Hepatocyte (in vitro differentiated cells): ENCODE results near the gene SSBP2. TPM values are rescaled to one million over a fixed set of nuclear protein-coding genes. Genes with fewer than 3 reads are reported as not detected.
"Not testable (repeated sequence)": the region's sequence is repeated elsewhere in the genome, so short reads cannot be mapped to it uniquely, and the experiment has no call there.

Experiments used
- DNase-seq: peaks from one replicate; pipeline ENCODE4 v3.0.0-alpha.2; 2016; ENCODE audit warnings: low spot score
- H2AFZ ChIP-seq: fragments of 200-600 bp; sonication (generic); 2 replicates; pipeline ENCODE4 v1.6.0; 2016; ENCODE audit warnings: antibody characterized with exemption, mild to moderate bottlenecking
- H3K27ac ChIP-seq: fragments of 200-600 bp; sonication (generic); 2 replicates; pipeline ENCODE4 v1.5.1; 2016; ENCODE audit warnings: mild to moderate bottlenecking
- H3K27me3 ChIP-seq: fragments of 200-600 bp; sonication (generic); 2 replicates; pipeline ENCODE4 v1.6.1; 2016
- H3K36me3 ChIP-seq: fragments of 200-600 bp; sonication (generic); replicated peaks from 2 replicates; pipeline ENCODE4 v1.5.1; 2016; ENCODE audit warnings: low read depth; ENCODE audit not compliant: insufficient read depth
- H3K4me1 ChIP-seq: fragments of 200-600 bp; sonication (generic); 2 replicates; pipeline ENCODE4 v1.5.1; 2016; ENCODE audit warnings: mild to moderate bottlenecking, moderate library complexity; ENCODE audit not compliant: insufficient read depth
- H3K4me2 ChIP-seq: fragments of 200-600 bp; sonication (generic); 2 replicates; pipeline ENCODE4 v1.6.0; 2016
- H3K4me3 ChIP-seq: fragments of 200-600 bp; sonication (generic); 2 replicates; pipeline ENCODE4 v1.5.1; 2016; ENCODE audit warnings: mild to moderate bottlenecking
- H3K79me2 ChIP-seq: fragments of 200-600 bp; sonication (generic); 2 replicates; pipeline ENCODE4 v1.6.0; 2017; ENCODE audit warnings: mild to moderate bottlenecking
- H3K9me2 ChIP-seq: fragments of 200-600 bp; sonication (generic); replicated peaks from 2 replicates; pipeline ENCODE4 v1.6.0; 2017; ENCODE audit warnings: mild to moderate bottlenecking; ENCODE audit not compliant: insufficient read depth
- H3K9me3 ChIP-seq: fragments of 200-600 bp; sonication (generic); 2 replicates; pipeline ENCODE4 v1.5.1; 2016; ENCODE audit warnings: low read depth, mild to moderate bottlenecking
- H4K20me1 ChIP-seq: fragments of 200-600 bp; sonication (generic); 2 replicates; pipeline ENCODE4 v1.6.0; 2016; ENCODE audit warnings: mild to moderate bottlenecking; ENCODE audit not compliant: insufficient read depth, poor library complexity, severe bottlenecking
- CTCF ChIP-seq: fragments of 200-600 bp; sonication (generic); IDR thresholded peaks from 2 replicates; pipeline ENCODE4 v1.5.1; 2016; ENCODE audit warnings: antibody characterized with exemption, mild to moderate bottlenecking; ENCODE audit not compliant: poor library complexity
- EZH2 ChIP-seq: fragments of 200-600 bp; sonication (generic); IDR thresholded peaks from 2 replicates; pipeline ENCODE4 v1.6.1; 2016; ENCODE audit warnings: antibody characterized with exemption, mild to moderate bottlenecking, borderline replicate concordance
- EZH2phosphoT487 ChIP-seq: fragments of 200-600 bp; sonication (generic); IDR thresholded peaks from one replicate; pipeline ENCODE4 v1.6.1; 2018; ENCODE audit warnings: antibody characterized with exemption, mild to moderate bottlenecking, low read depth, moderate library complexity; ENCODE audit not compliant: unreplicated experiment, severe bottlenecking
- WGBS: methylation state at CpG from one replicate; pipeline ENCODE4 v1.1.6; 2016; ENCODE audit warnings: low lambda C conversion rate; ENCODE audit errors: missing lambda C conversion rate; 5-methylcytosine and 5-hydroxymethylcytosine counted together
- polyA plus RNA-seq: library from polyadenylated mRNA; unstranded; fragments of >200 nt; fragmentation: Nextera tagmentation; extraction: Ambion mirVana; gene quantifications from 2 replicates; pipeline ENCODE4 v1.2.1, GENCODE V29; 2016
- total RNA-seq: library from RNA; depleted of rRNA; stranded (reverse); fragments of >200 nt; gene quantifications from 2 replicates; pipeline ENCODE4 v1.2.3, GENCODE V29; 2014

SSBP2 gene
- total and polyA plus RNA-seq, 2 experiments from 2014 or later = 23.7 to 48.2 TPM

DNA sequence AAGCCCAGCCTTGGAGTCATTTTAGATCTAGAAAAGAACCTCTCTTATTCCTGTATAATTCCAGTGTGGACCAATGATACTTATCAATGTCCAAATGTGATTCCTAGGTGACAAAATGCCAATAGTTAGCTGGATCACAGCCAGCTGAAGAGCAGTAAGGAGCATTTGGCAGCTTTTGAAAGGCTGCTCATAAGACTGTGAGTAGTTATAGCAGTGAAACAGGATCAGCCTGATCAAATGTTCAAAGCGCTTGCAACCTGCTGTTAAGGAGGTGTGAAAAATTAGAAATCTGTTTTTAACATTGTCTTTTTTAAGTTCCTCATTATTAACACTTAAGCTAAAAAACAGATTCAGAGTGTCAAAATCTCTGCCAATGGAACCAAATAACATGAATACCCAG, 85.1 kb downstream of the SSBP2 start:
- Histone ChIP-seq H3K9me2 (no peaks in the 10 kb centered on the region), H3K27me3 (no peaks in the 10 kb centered on the region), H3K4me2 (no peak overlapping the region), H3K4me1 (no peaks in the 10 kb centered on the region), H3K27ac (no peak overlapping the region), H3K79me2 (peaks cover 6% of the 10 kb centered on the region), H2AFZ (no peak overlapping the region), H3K4me3 (no peak overlapping the region), H3K36me3 (no peaks in the 10 kb centered on the region), H4K20me1 (peaks cover 5% of the 10 kb centered on the region), H3K9me3 (no peaks in the 10 kb centered on the region)
- WGBS = 97% methylated on average over 1 of the region's 1 CpG
- no peak for TF ChIP-seq CTCF
- TF ChIP-seq EZH2 = no peak
- no peak for TF ChIP-seq EZH2phosphoT487
- no peak for DNase-seq

- H3K36me3 ChIP-seq, H3K9me2 ChIP-seq, DNase-seq, H3K9me3 ChIP-seq, H3K4me3 ChIP-seq, H2AFZ ChIP-seq, H3K27ac ChIP-seq, H3K4me2 ChIP-seq, H4K20me1 ChIP-seq, H3K27me3 ChIP-seq, H3K4me1 ChIP-seq: not testable (repeated sequence)
- H3K79me2 ChIP-seq = peaks cover 14% of the 10 kb centered on the region
- WGBS = 80% methylated on average over 1 of the region's 1 CpG
Measured at GRCh38 chr5:81660624-81661023, 90.3 kb downstream of the SSBP2 start.

DNA sequence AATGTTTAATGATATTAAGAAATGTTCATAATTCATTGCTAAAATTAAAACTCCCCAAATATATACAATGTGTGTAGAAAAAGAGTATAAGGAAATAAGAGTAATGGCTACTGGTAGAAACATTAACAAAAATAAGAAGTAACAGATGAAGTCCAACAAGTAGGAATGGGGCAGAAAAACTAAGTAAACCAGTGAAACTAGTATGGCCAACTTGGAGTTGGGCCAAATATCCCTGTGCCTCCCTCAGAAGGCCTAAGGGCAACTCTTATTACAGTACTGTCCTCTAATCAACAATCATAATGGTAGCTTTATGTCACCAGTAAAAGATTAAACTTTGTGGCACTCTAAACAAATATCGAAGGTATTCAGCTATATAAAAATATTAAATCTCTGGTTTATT, 93.5 kb downstream of the SSBP2 start:
- H3K9me2 ChIP-seq = no peaks in the 10 kb centered on the region
- no peak overlapping the region for H3K4me2 ChIP-seq
- TF ChIP-seq EZH2 (no peak), EZH2phosphoT487 (no peak), CTCF (no peak)
- no peaks in the 10 kb centered on the region for H3K27me3 ChIP-seq
- peaks cover 18% of the 10 kb centered on the region for H3K79me2 ChIP-seq
- DNase-seq = peak; percentile 14
- H3K36me3 ChIP-seq = no peaks in the 10 kb centered on the region
- H3K4me1 ChIP-seq = no peaks in the 10 kb centered on the region
- WGBS = 73% methylated on average over 1 of the region's 1 CpG
- no peaks in the 10 kb centered on the region for H3K9me3 ChIP-seq
- H4K20me1 ChIP-seq = peaks cover 2% of the 10 kb centered on the region
- no peak overlapping the region for H2AFZ ChIP-seq
- H3K27ac ChIP-seq = no peak overlapping the region
- H3K4me3 ChIP-seq = no peak overlapping the region

- Histone ChIP-seq H3K36me3 (no peaks in the 10 kb centered on the region), H2AFZ (no peak overlapping the region), H3K27ac (no peak overlapping the region), H3K4me2 (no peak overlapping the region), H3K9me3 (no peaks in the 10 kb centered on the region), H4K20me1 (peaks cover 2% of the 10 kb centered on the region), H3K27me3 (no peaks in the 10 kb centered on the region), H3K79me2 (peaks cover 18% of the 10 kb centered on the region), H3K4me1 (no peaks in the 10 kb centered on the region), H3K4me3 (no peak overlapping the region), H3K9me2 (no peaks in the 10 kb centered on the region)
- 87% methylated on average over 3 of the region's 3 CpGs for WGBS
- no peak for DNase-seq
- TF ChIP-seq EZH2 (no peak), EZH2phosphoT487 (no peak), CTCF (no peak)
Measured at GRCh38 chr5:81656783-81657182, 94.1 kb downstream of the SSBP2 start.
